CD4-positive, alpha-beta T cell treated with Interleukin-17A for 1 hour (primary cell): ENCODE data around the gene ELFN2.
A peak's percentile ranks its signal among the peaks of the same experiment; 100 is the strongest.
"Not testable (repeated sequence)": the region's sequence is repeated elsewhere in the genome, so short reads cannot be mapped to it uniquely, and the experiment has no call there.

Experiments used
- DNase-seq: peaks from one replicate; pipeline ENCODE4 v3.0.0-alpha.2; 2020

The ELFN2 gene

GRCh38 chr22:37427135-37427710, at the start of gene ELFN2:
TSS of gene ELFN2 (minus strand) at chr22:37427479. CDS start at chr22:37375534, 51,945 bp downstream.
- DNase-seq, result no peak

- DNase-seq, result no peak
These were observed 49.4 kb upstream of the ELFN2 start for GRCh38 chr22:37476389-37477329.

DNA sequence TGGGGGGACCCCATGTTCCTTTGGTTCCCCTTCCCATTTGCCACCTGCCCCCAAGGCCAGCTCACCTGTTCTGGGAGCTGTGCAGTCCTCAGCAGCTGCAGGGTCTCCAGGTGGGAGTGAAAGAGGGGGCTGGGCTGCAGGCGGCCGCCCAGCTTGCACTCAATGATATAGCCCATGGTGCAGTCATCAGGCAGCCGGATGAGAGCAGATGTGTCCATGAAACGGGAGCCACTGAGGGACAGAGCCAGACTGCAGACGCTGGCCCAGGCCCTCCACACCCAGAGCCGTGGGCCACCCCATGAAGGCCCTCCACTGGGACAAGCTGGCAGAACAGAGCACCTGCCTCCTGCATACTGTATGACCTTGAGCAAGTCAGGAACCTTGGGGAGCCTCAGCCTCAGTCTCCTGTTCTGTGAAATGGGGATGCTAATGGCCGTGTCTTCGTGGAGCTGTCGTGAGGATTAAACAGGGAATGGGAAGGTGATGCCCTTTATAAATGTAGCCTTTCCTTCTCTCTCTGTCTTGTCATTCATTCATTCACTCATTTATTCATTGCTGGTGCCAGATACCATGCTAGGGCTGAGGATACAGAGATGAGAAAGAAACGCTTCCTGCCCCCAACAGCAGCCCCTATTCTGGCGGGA, 47.3 kb upstream of the ELFN2 start:
- no peak for DNase-seq

- no peak for DNase-seq
These were observed 46.2 kb upstream of the ELFN2 start for GRCh38 chr22:37473437-37473946.

GRCh38 chr22:37472418-37473006, 45.2 kb upstream of the ELFN2 start:
- DNase-seq, result peak; percentile 54

GRCh38 chr22:37471727-37472417, 44.6 kb upstream of the ELFN2 start:
- no peak for DNase-seq

GRCh38 chr22:37470087-37470445, 42.8 kb upstream of the ELFN2 start:
- DNase-seq, result no peak

- no peak for DNase-seq
These were observed 42.3 kb upstream of the ELFN2 start for GRCh38 chr22:37469416-37470086.

- not testable (repeated sequence) for DNase-seq
These were observed 41.0 kb upstream of the ELFN2 start for GRCh38 chr22:37468201-37468695.

GRCh38 chr22:37467391-37467955, 40.2 kb upstream of the ELFN2 start:
- DNase-seq, result no peak

GRCh38 chr22:37464181-37464580, 36.9 kb upstream of the ELFN2 start:
- DNase-seq, result no peak

- no peak for DNase-seq
These were observed 35.7 kb upstream of the ELFN2 start for GRCh38 chr22:37462983-37463382.

- DNase-seq, result no peak
These were observed 35.2 kb upstream of the ELFN2 start for GRCh38 chr22:37462436-37462835.

DNA sequence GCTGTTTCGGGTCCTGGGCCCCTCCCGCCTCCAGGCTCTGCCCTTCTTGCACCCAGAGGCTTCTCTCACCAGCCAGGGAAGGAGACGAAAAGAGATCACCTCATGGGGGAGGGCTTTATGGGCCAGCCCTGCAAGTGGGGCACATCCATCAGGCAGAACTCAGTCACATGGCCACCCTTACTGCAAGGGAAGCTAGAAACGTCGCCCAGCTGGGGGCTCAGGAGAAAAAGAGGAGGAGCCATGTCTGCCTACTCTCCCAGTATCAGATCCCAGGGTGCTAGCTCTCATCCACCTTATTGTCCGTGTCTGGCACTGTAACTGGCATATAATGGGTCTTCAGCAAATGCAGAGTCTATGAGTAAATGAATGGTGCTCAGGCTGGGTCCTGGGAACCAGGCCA, 34.7 kb upstream of the ELFN2 start:
- DNase-seq, result no peak

- DNase-seq, result no peak
These were observed 33.4 kb upstream of the ELFN2 start for GRCh38 chr22:37460684-37461083.

DNA sequence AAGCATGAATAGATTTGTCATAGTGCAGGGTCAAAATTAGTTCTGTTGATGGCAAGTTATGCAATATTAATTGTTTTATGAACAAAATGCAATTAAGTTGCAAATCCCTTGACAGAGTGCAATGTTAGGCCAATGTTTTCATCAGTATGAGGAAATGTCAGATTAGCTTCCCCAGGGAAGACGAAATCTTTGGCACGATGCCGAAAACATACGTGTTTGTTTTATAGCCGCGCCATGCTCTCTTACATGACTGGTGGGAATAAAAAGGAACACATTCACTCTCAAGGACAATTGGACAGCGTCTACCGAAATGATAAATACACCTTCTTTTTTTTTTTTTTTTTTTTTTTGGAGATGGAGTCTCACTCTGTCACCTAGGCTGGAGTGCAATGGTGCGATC, 31.9 kb upstream of the ELFN2 start:
- no peak for DNase-seq

GRCh38 chr22:37457093-37457893, 30.0 kb upstream of the ELFN2 start:
- DNase-seq, result peak; percentile 84

- DNase-seq, result no peak
These were observed 29.1 kb upstream of the ELFN2 start for GRCh38 chr22:37456346-37456745.

GRCh38 chr22:37455896-37456295, 28.6 kb upstream of the ELFN2 start:
- DNase-seq, result no peak

GRCh38 chr22:37454857-37455686, 27.8 kb upstream of the ELFN2 start:
- no peak for DNase-seq
